Measurements from ENCODE around the gene TPM3. TPM values are rescaled to one million over a fixed set of nuclear protein-coding genes. Genes with fewer than 3 reads are reported as not detected.
"Not testable (repeated sequence)": the region's sequence is repeated elsewhere in the genome, so short reads cannot be mapped to it uniquely, and the experiment has no call there.

TPM3 gene
- total RNA-seq, 4 donors from 2014 or later: 227 to 352 (median 298) TPM

GRCh38 chr1:154141240-154141639 is 50.7 kb downstream of the TPM3 start:
- intact Hi-C loops (cut with DNase I): no loop called here
- no peak for TF ChIP-seq POLR2A (IDR thresholded peaks at IDR 0.05)
- TF ChIP-seq CTCF (IDR thresholded peaks at IDR 0.05): no peak
- Histone ChIP-seq H3K27ac (no peak overlapping the region), H3K36me3 (no peaks in the 10 kb centered on the region), H3K4me3 (replicated peaks in 1 of 3) (no peak overlapping the region), H3K27me3 (no peaks in the 10 kb centered on the region), H3K4me1 (no peaks in the 10 kb centered on the region), H3K9me3 (no peaks in the 10 kb centered on the region)
- 50 to 67% methylated on average over 3 of the region's 3 CpGs for WGBS, 2 donors
- DNase-seq: no peak

- Histone ChIP-seq H3K9me3 (no peaks in the 10 kb centered on the region), H3K36me3 (no peaks in the 10 kb centered on the region), H3K4me1 (no peaks in the 10 kb centered on the region), H3K4me3 (replicated peaks in 1 of 3) (no peak overlapping the region), H3K27ac (no peak overlapping the region), H3K27me3 (no peaks in the 10 kb centered on the region)
- no peak for TF ChIP-seq POLR2A (IDR thresholded peaks at IDR 0.05)
- no peak for TF ChIP-seq CTCF (IDR thresholded peaks at IDR 0.05)
- no peak for DNase-seq
- intact Hi-C loops (cut with DNase I): no loop called here
- WGBS, 2 donors: 78 to 84% methylated on average over 3 of the region's 3 CpGs
These were observed 54.0 kb downstream of the TPM3 start for GRCh38 chr1:154137888-154138287.

DNA sequence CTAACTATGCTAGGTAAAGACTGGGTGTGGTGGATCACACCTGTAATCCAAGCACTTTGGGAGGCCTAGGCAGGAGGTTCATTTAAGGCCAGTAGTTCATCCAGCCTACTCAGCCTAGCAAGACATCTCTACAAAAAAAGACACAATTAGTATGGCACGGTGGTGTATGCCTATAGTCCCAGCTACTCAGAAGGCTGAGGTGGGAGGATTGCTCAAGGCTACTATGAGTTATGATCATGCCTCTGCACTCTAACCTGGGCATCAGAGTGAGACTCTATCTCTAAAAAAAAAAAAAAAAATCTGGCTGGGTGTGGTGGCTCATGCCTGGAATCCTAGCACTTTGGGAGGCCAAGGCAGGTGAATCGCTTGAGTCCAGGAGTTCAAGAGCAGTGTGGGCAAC is 58.6 kb downstream of the TPM3 start:
- TF ChIP-seq POLR2A (IDR thresholded peaks at IDR 0.05) (no peak), CTCF (IDR thresholded peaks at IDR 0.05) (no peak)
- H3K9me3 ChIP-seq: no peaks in the 10 kb centered on the region
- H3K27ac ChIP-seq: no peak overlapping the region
- DNase-seq: no peak
- H3K27me3 ChIP-seq: no peaks in the 10 kb centered on the region
- intact Hi-C loops (cut with DNase I): no loop called here
- 94 to 97% methylated on average over 2 of the region's 2 CpGs for WGBS, 2 donors
- H3K4me1 ChIP-seq: no peaks in the 10 kb centered on the region
- no peaks in the 10 kb centered on the region for H3K36me3 ChIP-seq
- no peak overlapping the region for H3K4me3 ChIP-seq (replicated peaks in 1 of 3)

- 73 to 81% methylated on average over 2 of the region's 2 CpGs for WGBS, 2 donors
- H3K4me1 ChIP-seq: no peaks in the 10 kb centered on the region
- H3K4me3 ChIP-seq (replicated peaks in 1 of 3): no peak overlapping the region
- no peak overlapping the region for H3K27ac ChIP-seq
- intact Hi-C loops (cut with DNase I): no loop called here
- H3K27me3 ChIP-seq: no peaks in the 10 kb centered on the region
- no peaks in the 10 kb centered on the region for H3K9me3 ChIP-seq
- no peaks in the 10 kb centered on the region for H3K36me3 ChIP-seq
- TF ChIP-seq CTCF (IDR thresholded peaks at IDR 0.05) (no peak), POLR2A (IDR thresholded peaks at IDR 0.05) (no peak)
- DNase-seq: no peak
These were observed 62.4 kb downstream of the TPM3 start for GRCh38 chr1:154129391-154129970.

DNA sequence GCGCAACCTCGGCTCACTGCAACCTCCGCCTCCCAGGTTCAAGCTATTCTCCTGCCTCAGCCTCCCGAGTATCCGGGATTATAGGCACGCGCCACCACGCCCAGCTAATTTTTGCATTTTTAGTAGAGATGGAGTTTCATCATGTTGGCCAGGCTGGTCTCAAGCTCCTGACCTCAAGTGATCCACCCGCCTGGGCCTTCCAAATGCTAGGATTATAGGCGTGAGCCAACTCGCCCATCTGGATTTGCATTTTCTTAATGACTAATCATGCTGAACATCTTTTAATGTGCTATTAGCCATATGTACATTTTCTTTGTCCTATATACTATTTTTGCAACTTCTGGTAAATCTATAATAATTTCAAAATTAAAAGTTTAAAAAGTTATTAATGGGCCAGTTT is 68.7 kb downstream of the TPM3 start:
- WGBS, 2 donors: 92 to 95% methylated on average over 11 of the region's 11 CpGs
- H3K27ac ChIP-seq; H3K4me3 ChIP-seq (replicated peaks in 1 of 3); H3K4me1 ChIP-seq; H3K27me3 ChIP-seq; intact Hi-C loops (cut with DNase I); H3K9me3 ChIP-seq; DNase-seq; H3K36me3 ChIP-seq: not testable (repeated sequence)

DNA sequence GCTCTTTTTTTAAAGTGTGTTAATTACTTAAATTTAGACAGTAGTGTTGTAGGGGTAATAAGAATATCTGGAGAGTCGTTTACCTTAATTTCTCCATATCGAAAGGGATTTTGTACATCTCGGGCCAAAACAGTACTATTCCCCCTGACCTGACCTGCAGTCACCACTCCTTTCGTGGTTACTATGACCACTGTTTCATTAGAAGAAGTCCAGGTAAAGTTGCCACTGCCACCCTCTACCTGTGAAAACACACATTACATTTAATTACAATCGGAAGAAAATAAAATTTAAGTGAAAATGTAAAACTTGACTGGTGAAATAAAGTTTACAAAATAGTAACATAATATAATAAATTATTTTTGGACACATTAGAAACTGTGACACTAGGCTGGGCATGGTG is 74.3 kb downstream of the TPM3 start:
- H3K27ac ChIP-seq: no peak overlapping the region
- no peak for DNase-seq
- no peak overlapping the region for H3K4me3 ChIP-seq (replicated peaks in 1 of 3)
- H3K36me3 ChIP-seq: no peaks in the 10 kb centered on the region
- intact Hi-C loops (cut with DNase I): no loop called here
- TF ChIP-seq POLR2A (IDR thresholded peaks at IDR 0.05) (no peak), CTCF (IDR thresholded peaks at IDR 0.05) (no peak)
- 78 to 83% methylated on average over 5 of the region's 5 CpGs for WGBS, 2 donors
- no peaks in the 10 kb centered on the region for H3K9me3 ChIP-seq
- no peaks in the 10 kb centered on the region for H3K27me3 ChIP-seq
- H3K4me1 ChIP-seq: no peaks in the 10 kb centered on the region
